HepG2 (cell line): ENCODE results near the gene STIMATE. TPM values are rescaled to one million over a fixed set of nuclear protein-coding genes. Genes with fewer than 3 reads are reported as not detected.
A peak's percentile ranks its signal among the peaks of the same experiment; 100 is the strongest.

Experiments
- GLI4 ChIP-seq: sonication (generic); formaldehyde crosslinking; IDR thresholded peaks from 2 replicates; pipeline ENCODE4 v1.5.1; 2020; ENCODE audit warnings: missing genetic modification reagents, mild to moderate bottlenecking, moderate library complexity, borderline replicate concordance
- KLF12 ChIP-seq: sonication (generic); formaldehyde crosslinking; IDR thresholded peaks from 2 replicates; pipeline ENCODE4 v1.4.0; 2020; ENCODE audit warnings: missing genetic modification reagents, borderline replicate concordance
- LCORL ChIP-seq, 2 experiments: fragments of 450-650 bp in 1 of 2; sonication (generic) in 1 of 2; formaldehyde crosslinking in 1 of 2; IDR thresholded peaks; 2 replicates each; pipeline versions ENCODE4 v1.5.0 to v1.6.1; 2017 to 2020; ENCODE audit warnings: antibody characterized with exemption in 1 of 2, missing genetic modification reagents in 1 of 2
- NFE2L1 ChIP-seq: sonication (generic); formaldehyde crosslinking; IDR thresholded peaks from 2 replicates; pipeline ENCODE4 v1.4.0; 2020; ENCODE audit warnings: missing genetic modification reagents, mild to moderate bottlenecking, borderline replicate concordance
- SALL1 ChIP-seq: sonication (generic); formaldehyde crosslinking; IDR thresholded peaks from 2 replicates; pipeline ENCODE4 v1.8.0; 2022; ENCODE audit warnings: mild to moderate bottlenecking, missing genetic modification reagents
- XRCC5 ChIP-seq: fragments of 200-400 bp; formaldehyde crosslinking; optimal IDR thresholded peaks from 2 replicates; pipeline ENCODE3; 2017; ENCODE audit warnings: mild to moderate bottlenecking, low read length
- ZFP62 ChIP-seq: sonication (generic); formaldehyde crosslinking; IDR thresholded peaks from 2 replicates; pipeline ENCODE4 v1.4.0; 2020; ENCODE audit warnings: missing genetic modification reagents
- ZNF232 ChIP-seq: sonication (generic); formaldehyde crosslinking; IDR thresholded peaks from 2 replicates; pipeline ENCODE4 v1.4.0; 2020; ENCODE audit warnings: missing genetic modification reagents, borderline replicate concordance
- ZNF317 ChIP-seq: sonication (generic); formaldehyde crosslinking; IDR thresholded peaks from 2 replicates; pipeline ENCODE4 v1.5.0; 2020; ENCODE audit warnings: mild to moderate bottlenecking, missing genetic modification reagents
- polyA plus RNA-seq, 8 experiments: library from polyadenylated mRNA; depleted of rRNA in 3 of 8; stranded (reverse) in 7 of 8; unstranded in 1 of 8; fragments of >200 nt; fragmentation: Illumina TruSeq in 4 of 8; extraction: Trizol in 4 of 8; gene quantifications; 2 replicates each; pipeline versions ENCODE4 v1.2.1 to v1.2.3, GENCODE V29; 2011 to 2016; ENCODE audit warnings: low read depth in 4 of 8, missing spikeins in 1 of 8, mixed read lengths in 1 of 8; ENCODE audit not compliant: insufficient read depth in 1 of 8
- total RNA-seq, 5 experiments: library from RNA; depleted of rRNA; stranded (reverse); fragments of >200 nt; fragmentation: Illumina TruSeq; extraction: Trizol; gene quantifications; 2 replicates each; pipeline ENCODE4 v1.2.3, GENCODE V29; 2016; ENCODE audit warnings: low read depth in 1 of 5
- TF ChIP-seq, protein P1 (sequence below): sonication (generic); formaldehyde crosslinking; IDR thresholded peaks from 2 replicates; pipeline ENCODE4 v1.8.0; 2022; ENCODE audit warnings: mild to moderate bottlenecking, missing genetic modification reagents, moderate library complexity
- TF ChIP-seq, protein P2 (sequence below): sonication (generic); formaldehyde crosslinking; IDR thresholded peaks from 2 replicates; pipeline ENCODE4 v1.5.0; 2020; ENCODE audit warnings: mild to moderate bottlenecking, low read depth, missing genetic modification reagents, borderline replicate concordance
- TF ChIP-seq, protein P3 (sequence below): sonication (generic); formaldehyde crosslinking; IDR thresholded peaks from 2 replicates; pipeline ENCODE4 v1.4.0; 2020; ENCODE audit warnings: low read depth, mild to moderate bottlenecking, missing genetic modification reagents

Gene STIMATE
- total and polyA plus RNA-seq, 2 of the 13 experiments (the other 11 are each of a cell fraction or from before 2014, with no cell fraction given) = 5.7 to 11.7 TPM

DNA sequence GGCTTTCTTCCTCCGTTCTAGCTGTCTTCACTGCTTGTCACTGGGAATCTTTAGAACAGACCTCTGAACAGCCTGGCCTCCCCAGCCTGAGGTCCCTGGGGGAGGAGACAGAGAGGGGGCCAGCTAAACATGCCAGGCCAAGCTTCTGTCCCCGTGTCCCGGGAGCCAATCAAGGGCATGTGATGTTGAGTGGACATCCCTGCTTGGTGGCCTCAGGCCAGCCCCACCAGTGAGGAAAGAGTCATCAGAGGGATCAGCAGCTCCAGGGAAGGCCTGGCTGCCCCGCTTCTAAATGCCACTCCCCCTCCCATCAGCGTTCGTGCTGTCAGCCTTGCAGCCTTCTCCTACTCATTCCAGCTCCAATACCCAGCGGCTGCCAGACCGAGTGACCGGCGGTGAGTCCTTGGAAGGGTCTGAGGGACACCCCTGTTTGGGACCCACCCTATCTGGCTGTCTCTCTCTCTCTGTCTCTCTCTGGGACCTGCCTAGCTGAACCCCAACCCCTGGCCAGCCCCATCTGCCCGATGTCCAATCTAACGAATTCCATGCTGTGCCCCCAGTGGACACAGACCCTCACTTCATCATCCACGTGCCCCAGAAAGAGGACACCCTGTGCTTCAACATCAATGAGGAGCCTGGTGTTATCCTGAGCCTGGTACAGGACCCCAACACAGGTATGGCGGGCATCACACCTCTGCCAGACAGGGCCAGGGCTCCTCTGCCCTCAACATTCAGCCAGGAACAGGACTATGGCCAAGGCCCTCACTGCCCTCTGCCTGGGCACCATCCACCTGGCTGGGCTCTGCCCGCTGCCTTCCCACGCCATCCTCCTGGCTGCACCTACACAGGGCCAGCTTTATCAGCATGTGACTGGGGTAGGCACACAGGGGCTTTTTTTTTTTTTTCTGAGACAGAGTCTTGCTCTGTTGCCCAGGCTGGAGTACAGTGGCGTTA is 109.4 kb downstream of the STIMATE start (continued):
- no peak for TF ChIP-seq KLF12
- peak; percentile 18 for TF ChIP-seq XRCC5
- TF ChIP-seq LCORL (IDR thresholded peaks at IDR 0.05) = no peak
- peak; percentile 69 for TF ChIP-seq LCORL (CRISPR knock-in tag; IDR thresholded peaks at IDR 0.05)
- TF ChIP-seq, protein P1, sequence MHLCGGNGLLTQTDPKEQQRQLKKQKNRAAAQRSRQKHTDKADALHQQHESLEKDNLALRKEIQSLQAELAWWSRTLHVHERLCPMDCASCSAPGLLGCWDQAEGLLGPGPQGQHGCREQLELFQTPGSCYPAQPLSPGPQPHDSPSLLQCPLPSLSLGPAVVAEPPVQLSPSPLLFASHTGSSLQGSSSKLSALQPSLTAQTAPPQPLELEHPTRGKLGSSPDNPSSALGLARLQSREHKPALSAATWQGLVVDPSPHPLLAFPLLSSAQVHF (CRISPR knock-in tag) = peak; percentile 44; the same call in 1 of the 2 replicates
- TF ChIP-seq SALL1 (CRISPR knock-in tag) = 0 out of 2 replicates have a peak, but pooled peaks have one; percentile 8
- TF ChIP-seq NFE2L1 (CRISPR knock-in tag) = no peak
- no peak for TF ChIP-seq GLI4 (CRISPR knock-in tag)
- TF ChIP-seq ZNF317 (CRISPR knock-in tag) = no peak
- TF ChIP-seq, protein P2, sequence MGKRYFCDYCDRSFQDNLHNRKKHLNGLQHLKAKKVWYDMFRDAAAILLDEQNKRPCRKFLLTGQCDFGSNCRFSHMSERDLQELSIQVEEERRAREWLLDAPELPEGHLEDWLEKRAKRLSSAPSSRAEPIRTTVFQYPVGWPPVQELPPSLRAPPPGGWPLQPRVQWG (CRISPR knock-in tag) = no peak
- TF ChIP-seq ZFP62 (CRISPR knock-in tag) = no peak
- no peak for TF ChIP-seq ZNF232 (CRISPR knock-in tag)
- TF ChIP-seq, protein P3, sequence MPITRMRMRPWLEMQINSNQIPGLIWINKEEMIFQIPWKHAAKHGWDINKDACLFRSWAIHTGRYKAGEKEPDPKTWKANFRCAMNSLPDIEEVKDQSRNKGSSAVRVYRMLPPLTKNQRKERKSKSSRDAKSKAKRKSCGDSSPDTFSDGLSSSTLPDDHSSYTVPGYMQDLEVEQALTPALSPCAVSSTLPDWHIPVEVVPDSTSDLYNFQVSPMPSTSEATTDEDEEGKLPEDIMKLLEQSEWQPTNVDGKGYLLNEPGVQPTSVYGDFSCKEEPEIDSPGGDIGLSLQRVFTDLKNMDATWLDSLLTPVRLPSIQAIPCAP (CRISPR knock-in tag) = no peak
- TF ChIP-seq, all 625 proteins: peak for 46
